NCI-H2227 treated with DMSO at 0.1 percent for 48 hours (cell line): ENCODE data around the gene STMND1.

ENCODE experiments used
- DNase-seq: peaks from one replicate; lab custom pipeline; 2025; lab: John Stamatoyannopoulos, UW

Gene STMND1

DNA sequence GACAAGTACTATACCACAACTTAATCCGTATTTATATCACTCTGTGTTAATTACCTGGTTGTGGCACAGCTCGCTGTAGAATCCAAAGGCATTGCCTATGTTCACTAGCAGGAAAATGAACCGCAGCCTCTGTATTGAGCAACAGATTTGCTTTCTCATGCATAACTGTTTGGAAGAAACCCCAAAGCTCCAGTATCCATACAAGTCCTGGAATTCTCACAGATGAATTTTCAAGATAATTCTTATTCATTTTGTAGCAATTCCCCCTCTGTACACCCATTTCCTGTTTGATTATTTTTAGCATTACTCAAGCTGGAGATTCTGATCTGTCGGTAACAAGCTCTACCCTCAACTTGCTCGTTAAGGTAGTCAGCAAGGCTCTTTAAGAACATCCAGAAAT, 63.5 kb downstream of the STMND1 start:
- DNase-seq: no peak

DNA sequence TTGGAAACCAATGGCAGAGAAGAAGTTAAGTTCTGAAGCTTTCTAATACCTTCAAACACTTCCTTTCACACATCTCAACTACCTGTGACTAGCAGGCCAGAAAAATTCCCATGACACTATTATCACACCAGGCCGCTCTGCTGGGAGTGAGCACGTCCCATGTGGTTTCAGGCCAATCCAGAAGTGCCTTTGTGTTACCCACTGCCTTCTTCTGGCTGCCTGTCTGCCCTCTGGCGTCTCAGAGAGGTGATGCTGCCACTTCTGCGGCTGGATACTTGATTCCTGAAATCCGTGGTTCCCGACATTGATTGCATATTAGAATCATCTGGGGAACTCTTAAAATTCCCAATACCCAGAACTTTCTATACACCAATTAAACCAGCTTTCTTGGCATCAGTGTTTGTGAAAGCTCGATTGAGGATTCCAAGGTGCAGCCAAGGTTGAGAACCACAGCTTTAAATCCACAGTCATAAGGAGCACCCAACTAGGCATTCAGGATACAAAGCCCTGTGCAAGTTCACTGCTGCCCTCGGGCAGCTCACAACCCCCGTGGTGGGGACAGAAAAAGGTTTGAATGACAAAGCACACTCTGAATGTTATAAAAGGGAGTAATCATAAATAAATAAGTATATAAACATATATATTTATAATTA, 65.6 kb downstream of the STMND1 start:
- no peak for DNase-seq

DNA sequence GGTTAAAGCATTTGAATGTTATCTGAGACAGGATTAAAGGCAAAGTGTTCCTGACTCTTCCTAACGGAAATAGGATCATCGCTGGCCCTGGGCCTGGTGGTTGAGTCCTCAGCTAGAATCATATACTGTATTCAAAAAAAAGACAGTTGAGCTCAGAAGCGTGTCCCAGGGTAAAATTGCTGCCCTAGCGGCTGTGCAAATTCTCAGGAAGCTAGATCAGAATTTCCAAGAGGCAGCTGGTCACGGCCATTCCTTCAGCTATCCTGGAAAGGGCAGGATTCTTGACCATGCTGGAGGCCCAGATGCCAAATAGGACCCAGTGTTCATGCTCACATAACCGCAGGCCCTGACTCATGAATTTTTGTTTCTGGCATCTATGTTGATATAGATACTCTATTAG, 67.4 kb downstream of the STMND1 start:
- no peak for DNase-seq

DNA sequence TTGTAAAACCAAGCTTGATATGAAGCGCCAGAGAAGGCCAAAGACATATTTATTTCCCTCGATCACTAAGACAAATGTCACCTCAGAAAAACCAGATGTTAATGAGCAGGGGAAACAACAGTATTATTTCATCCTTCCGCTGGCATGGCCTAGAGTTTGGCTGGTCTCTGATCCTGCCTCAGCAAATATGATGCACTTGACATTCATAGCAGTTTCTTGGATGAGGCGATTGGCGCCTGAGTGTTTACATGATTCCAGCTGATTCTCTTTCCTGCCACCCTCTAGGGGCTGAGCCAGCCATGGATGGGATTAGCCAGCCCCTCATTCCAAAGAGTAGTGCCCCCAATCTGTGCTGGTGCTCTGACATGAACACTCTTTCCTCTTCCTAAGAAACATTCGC, 67.9 kb downstream of the STMND1 start:
- DNase-seq: no peak

DNA sequence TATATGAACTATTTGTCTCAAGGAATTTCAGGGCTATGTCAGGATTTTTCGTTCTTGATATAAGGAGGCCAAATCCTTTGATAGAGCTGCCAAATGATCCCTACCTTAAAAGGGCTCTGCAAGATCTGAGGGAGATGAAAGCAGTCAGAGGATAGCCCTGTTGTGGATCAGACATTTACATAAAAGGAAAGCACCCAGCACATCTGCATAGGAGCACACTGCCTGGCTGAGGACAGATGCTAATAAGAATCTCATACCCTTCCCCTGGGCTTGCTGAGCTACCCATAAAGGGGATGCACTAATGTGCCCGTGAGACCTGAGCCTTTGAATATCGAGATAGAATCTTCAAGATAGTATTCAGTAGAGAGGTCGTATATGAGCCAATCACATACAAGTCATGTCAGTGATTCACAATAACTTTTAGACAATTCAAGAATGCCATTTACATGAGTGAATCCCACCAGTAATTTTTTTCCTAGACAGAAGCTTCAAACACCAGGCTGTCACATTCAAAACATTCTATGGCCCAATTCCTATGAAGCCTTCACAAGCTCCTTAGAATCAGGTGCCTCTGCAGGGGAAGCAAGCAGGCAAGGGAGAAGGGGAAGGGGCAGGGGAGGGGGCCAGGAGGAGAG, 71.1 kb downstream of the STMND1 start:
- DNase-seq: no peak

DNA sequence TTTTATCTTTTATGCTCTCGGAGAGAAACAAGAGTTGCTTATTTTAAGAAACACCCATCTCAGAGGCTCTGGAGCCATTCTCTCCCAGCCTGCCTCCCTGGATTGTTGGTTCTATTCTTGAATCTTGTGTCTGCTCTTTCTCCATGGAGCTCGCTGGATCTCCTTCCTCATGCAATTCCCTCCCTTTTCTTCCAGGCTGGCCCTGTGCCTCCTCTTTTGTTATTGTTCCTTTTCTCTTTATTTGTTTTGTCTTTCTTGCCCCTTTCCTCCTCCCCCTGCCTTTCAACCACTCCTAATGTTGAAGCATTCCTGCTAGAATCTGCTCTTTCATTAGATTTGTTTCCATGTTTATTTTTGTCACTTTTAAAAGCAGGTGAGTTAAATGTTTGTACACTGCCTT, 76.5 kb downstream of the STMND1 start:
- DNase-seq: no peak

DNA sequence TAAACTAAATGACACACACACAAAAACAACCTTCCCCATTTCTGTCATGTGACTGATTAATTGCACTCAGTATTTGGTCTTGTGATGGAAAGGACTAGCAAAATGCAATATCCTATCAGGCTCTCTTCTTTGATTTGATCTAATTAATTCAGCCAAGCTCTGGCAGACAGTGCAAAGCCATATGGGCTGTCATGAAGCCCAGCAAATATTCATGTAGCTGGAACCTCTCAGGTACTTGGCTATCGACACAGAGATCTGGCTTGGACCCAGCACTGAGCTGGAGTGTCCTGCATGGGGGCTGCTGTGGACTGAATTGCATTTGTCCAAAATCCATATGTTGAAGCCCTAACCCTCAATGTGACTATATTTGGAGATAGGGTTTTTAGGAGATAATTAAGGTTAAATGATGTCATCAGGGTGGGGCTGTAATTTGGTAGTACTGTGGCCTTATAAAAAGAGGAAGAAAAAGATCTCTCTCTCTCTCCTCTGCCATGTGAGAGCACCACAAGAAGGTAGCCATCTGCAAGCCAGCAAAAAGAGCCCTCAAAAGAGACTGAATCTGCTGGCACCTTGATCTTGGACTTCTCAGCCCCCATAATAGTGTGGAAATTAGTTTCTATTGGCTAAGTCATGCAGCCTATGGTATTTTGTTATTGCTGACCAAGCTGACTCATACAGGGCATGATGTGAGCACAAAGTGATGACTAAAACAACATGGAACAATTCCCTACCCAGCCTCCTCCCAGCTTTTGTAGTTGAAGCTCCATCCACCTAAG, 77.1 kb downstream of the STMND1 start:
- DNase-seq: no peak

DNA sequence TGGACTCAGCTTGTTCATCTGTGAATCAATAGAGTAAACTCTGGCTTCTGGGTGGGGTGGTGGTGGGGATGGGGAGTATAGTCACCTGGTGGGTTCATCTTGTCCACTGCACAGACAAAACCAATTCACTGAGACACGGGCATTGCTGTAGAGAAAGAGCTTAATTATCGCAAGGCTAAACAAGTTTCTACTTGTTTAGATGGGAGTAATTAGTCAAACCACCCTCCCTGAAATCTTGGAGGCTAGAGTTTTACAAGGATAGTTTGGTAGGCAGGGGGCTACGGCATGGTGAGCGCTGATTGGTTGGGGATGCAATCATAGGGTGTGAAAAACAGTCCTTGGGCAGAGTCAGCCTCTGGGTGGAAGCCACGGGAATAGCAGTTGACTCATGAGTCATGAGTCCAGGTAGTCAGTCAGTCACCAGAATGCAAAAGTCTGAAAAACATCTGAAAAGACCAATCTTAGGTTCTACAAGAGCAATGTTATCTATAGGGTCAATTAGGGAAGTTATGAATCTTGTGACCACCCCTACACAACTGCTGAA, 77.8 kb downstream of the STMND1 start:
- no peak for DNase-seq
